Measurements from ENCODE around the gene LGR4. TPM values are rescaled to one million over a fixed set of nuclear protein-coding genes. Genes with fewer than 3 reads are reported as not detected.

The LGR4 gene
- total and polyA plus RNA-seq, 5 experiments from 2014 or later, result 0.13 to 1.3 (median 0.24) TPM

DNA sequence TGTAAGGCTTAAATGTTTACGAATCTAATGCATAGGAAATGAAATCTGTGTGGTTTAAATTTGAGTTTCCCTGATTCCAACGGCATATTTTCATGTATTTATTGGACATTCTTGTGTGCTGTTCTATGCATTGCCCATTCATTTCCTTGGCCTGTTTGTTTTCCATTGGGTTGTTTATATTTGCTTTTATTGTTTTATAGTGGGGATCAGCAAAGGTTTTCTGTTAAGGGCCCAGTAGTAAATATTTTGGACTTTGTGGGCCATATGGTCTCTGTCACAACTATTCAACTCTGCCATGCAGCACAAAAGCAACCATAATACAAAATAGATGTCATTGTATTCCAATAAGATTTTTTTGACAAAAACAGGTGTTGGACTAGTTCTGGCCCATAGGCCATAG, 5.2 kb upstream of the LGR4 start:
- ATAC-seq, result no peak
- Mint-ChIP-seq H3K9me3 (no peaks in the 10 kb centered on the region), H3K27ac (no peak overlapping the region), H3K36me3 (no peaks in the 10 kb centered on the region), H3K4me1 (peaks cover 3 to 8% (median 6%) of the 10 kb centered on the region in 4 donors), H3K4me3 (no peak overlapping the region), H3K27me3 (peaks cover 0 to 1% (median 0%) of the 10 kb centered on the region in 5 donors)
- no peak for DNase-seq
- POLR2A ChIA-PET, result no interaction called here

DNA sequence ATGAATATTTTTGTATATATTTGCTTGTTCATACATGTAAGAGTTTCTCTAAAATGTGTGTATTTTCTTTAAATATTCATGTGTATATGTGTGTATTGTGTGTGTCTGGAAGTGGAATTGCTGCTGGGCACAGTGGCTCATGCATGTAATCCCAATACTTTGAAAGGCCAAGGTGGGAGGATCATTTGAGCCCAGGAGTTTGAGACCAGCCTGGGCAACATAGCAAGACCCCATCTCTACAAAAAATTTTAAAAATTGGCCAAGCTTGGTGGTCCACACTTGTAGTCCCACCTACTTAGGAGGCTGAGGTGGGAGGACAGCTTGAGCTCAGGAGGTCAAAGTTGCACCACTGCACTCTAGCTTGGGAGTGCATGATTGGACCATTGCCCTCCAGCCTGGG, 4.7 kb upstream of the LGR4 start:
- ATAC-seq, result no peak
- H3K9me3 Mint-ChIP-seq, result no peaks in the 10 kb centered on the region
- peaks cover 4 to 13% (median 9%) of the 10 kb centered on the region in 4 donors for H3K4me1 Mint-ChIP-seq
- POLR2A ChIA-PET, result no interaction called here
- H3K4me3 Mint-ChIP-seq, result no peak overlapping the region
- DNase-seq, result no peak
- no peaks in the 10 kb centered on the region for H3K36me3 Mint-ChIP-seq
- H3K27me3 Mint-ChIP-seq, result peaks cover 0 to 3% (median 0%) of the 10 kb centered on the region in 5 donors
- H3K27ac Mint-ChIP-seq, result no peak overlapping the region

DNA sequence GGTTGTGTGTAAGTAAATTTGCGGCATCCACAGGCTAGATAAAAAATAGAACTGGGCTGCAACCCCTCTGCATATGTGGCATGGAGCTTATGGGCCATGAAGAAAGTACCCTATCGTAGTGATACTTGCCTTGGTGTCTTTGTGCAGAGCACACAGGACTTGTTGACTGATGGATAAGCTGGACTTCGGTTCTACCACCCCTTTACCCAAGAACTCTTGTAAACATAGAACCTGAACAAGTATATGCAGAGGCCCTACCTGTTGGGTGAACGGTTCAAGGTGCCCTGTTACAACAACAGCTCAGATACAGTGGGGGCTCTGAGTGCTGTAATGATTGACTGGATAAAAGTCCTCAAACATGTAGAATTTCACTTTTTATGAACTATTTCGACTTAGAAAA, 3.0 kb upstream of the LGR4 start:
- Mint-ChIP-seq H3K27ac (no peak overlapping the region), H3K27me3 (peaks cover 0 to 8% (median 4%) of the 10 kb centered on the region in 5 donors), H3K9me3 (no peaks in the 10 kb centered on the region), H3K4me1 (peaks cover 9 to 22% (median 18%) of the 10 kb centered on the region in 4 donors), H3K4me3 (no peak overlapping the region), H3K36me3 (no peaks in the 10 kb centered on the region)
- POLR2A ChIA-PET, result no interaction called here
- DNase-seq (no peak), ATAC-seq (no peak)

DNA sequence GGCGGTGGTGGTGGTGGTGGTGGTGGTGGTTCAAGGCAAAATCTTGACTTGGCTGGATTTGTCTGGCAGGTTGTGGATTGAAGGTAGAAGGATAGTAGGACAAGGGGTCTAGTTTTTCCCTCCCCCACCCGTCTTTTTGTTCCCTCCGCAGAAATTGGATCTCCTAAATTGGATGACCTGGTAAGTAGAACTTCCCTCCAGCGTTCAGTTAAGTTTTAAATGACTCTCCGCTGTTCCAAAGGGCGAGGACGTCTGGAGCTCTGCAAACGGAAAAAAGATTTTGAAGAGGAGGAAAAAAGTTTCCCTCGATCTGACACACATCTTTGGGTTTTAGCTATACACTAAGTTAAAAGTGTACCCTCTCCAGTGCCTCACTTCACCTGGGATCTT, 422 bp upstream of the LGR4 start:
- Mint-ChIP-seq H3K27ac (peak overlapping the region in 5 of 10 donors; percentile 27 to 63 (median 58)), H3K36me3 (no peaks in the 10 kb centered on the region), H3K4me3 (peak overlapping the region; percentile 94 to 99 (median 97)), H3K27me3 (peaks cover 0 to 12% (median 4%) of the 10 kb centered on the region in 5 donors), H3K9me3 (no peaks in the 10 kb centered on the region), H3K4me1 (peaks cover 9 to 22% (median 20%) of the 10 kb centered on the region in 4 donors)
- POLR2A ChIA-PET, result interaction anchor here (1.2 kb wide), 1 partner anchor 32 kb away, joined by 4 read pairs; no protein-coding TSS in a partner anchor
- DNase-seq (peak in 1 of 10 donors; percentile 8), ATAC-seq (no peak)

DNA sequence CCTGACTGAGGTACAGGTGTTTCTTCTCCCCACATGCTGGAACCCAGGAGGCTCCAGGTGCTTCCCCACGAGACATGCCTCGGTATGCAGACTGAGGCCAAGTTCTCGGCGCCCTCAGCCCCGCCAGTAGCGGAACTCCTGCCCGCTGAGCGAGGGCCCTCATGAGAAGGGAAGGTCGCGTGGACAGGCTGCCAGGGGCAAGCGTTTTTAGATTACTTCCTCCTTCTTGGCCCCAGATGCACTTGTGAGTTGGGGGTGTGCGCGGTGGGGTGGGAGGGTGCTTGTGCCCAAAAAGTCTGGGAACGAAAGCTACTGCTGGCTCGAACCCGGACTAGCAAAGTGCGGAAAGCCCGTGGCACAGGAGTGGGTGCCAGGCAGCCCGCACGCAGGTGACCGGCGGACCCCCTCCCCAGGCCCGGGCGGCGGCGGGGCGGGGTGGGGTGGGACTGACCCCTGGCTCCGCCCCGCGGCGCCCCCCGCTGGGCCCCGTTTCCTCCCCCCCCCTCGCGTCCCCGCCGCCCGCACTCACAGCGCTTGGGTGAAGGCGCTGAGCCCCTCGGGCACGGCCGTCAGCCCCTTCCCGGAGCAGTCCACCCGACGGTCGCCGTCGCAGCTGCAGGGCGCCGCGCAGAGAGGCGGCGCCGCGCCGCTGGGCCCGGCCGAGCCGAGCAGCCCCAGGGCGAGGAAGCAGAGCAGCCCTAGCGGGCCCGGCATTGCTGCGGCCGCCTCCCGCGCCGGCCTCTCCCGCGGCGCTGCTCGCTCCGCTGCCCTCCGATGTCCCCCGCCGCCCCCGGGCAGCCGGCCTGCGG, 797 bp downstream of the LGR4 start:
- ATAC-seq, result peak; percentile 56 to 67
- POLR2A ChIA-PET, result interaction anchor here (1.2 kb wide), 1 partner anchor 34 kb away, joined by 4 read pairs; no protein-coding TSS in a partner anchor
- H3K4me1 Mint-ChIP-seq, result peaks cover 9 to 22% (median 20%) of the 10 kb centered on the region in 4 donors
- peaks cover 0 to 12% (median 6%) of the 10 kb centered on the region in 5 donors for H3K27me3 Mint-ChIP-seq
- H3K4me3 Mint-ChIP-seq, result peak overlapping the region; percentile 84 to 96 (median 90)
- peak overlapping the region in 8 of 10 donors; percentile 13 to 84 (median 50) for H3K27ac Mint-ChIP-seq
- H3K36me3 Mint-ChIP-seq, result no peaks in the 10 kb centered on the region
- DNase-seq, result peak in 8 of 10 donors; percentile 1 to 63 (median 28)
- no peaks in the 10 kb centered on the region for H3K9me3 Mint-ChIP-seq

DNA sequence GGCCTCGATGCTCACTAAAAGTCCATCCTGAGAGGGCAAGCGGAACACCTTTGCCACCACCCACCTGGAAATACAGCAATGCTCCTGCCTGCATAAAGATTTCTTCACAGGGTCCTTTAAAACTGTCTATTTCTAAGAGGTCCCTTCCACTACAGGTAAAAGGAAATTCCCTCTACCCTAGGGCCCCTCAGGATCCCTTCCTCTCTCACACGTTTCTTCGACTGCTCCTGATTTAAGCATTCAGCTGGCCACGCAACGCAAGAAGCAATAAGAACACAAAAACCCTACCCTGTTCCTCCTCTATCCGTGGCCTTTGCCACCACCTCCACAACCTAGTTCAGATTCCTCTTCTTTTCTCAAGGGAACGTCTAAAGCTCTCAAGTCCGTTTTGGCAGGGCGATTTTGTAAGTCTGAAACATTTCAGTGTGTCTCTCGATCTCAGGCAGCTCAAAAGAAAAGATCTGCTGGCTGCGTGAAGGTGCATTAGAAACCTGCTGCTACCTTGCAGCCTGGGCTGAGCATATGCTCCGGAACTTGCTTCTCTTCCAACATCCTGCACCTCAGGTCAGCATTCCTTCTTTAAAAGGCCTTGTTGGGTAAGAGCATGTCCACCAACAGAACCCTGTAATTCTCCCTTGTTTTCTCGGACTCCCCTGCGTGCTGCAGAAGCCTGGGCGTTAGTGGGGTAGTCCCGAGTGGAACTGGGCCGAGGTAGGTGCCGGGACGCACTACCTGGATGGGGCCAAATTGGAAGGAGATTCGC, 1.6 kb downstream of the LGR4 start:
- Mint-ChIP-seq H3K27ac (peak overlapping the region in 6 of 10 donors; percentile 2 to 72 (median 26)), H3K4me1 (peaks cover 9 to 22% (median 20%) of the 10 kb centered on the region in 4 donors), H3K9me3 (no peaks in the 10 kb centered on the region), H3K4me3 (peak overlapping the region; percentile 84 to 96 (median 90)), H3K27me3 (peaks cover 0 to 12% (median 6%) of the 10 kb centered on the region in 5 donors), H3K36me3 (no peaks in the 10 kb centered on the region)
- peak in 1 of 10 donors; percentile 9 for DNase-seq
- POLR2A ChIA-PET, result no interaction called here
- no peak for ATAC-seq

DNA sequence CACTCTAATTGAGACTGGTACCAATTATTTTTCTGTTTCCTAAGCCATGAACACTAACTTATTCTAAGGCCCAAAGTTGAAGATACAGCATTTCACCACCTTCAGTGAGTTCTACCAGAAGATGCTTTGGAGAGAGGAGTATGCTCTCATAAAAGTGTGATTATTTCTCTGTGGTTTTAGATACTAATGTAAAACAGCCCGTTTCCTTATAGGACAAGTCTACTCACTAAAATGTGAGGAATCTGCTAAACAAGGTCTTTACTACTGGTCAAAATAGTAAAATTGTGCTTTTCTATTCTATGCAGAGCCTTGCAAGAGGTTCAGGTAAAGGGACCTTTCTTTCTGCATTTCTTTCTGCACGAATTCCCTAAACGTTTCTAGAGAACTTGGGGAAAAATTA, 2.4 kb downstream of the LGR4 start:
- Mint-ChIP-seq H3K9me3 (no peaks in the 10 kb centered on the region), H3K4me3 (peak overlapping the region in 4 of 10 donors; percentile 5 to 87 (median 16)), H3K27me3 (peaks cover 0 to 12% (median 6%) of the 10 kb centered on the region in 5 donors), H3K36me3 (no peaks in the 10 kb centered on the region), H3K4me1 (peaks cover 9 to 22% (median 20%) of the 10 kb centered on the region in 4 donors), H3K27ac (no peak overlapping the region)
- DNase-seq (no peak), ATAC-seq (no peak)
- POLR2A ChIA-PET, result no interaction called here

DNA sequence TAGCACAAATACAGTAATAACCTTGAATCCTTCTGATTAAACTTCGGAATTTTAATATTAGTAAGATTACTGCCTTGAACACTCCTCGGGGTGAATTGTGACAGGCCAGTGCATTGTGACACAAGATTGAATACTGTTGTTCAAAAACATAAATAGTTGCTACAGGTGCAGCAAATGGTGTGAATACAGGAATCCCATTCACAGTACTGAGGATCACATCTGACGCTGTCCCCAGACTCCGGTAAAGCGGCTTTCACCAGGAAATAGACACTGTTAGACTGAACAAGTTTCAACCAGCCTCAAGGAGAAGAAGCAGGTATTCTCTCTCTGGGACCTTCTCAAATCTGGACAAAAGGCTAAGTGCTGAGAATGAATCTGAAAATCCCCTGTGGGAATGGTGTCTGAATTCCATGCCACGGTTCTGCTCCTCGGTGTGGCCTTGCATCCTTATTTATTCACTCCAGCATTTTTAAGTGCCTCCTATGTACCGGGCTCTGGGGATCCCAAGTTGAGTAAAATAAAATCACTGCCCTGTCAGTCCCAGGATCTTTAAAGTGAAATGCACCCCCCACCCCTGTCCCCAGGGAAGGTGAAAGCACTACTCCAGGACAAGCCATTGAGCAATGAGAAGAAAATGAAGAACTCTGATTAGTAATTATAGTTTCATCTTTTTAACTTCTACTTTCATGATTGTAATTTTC, 3.4 kb downstream of the LGR4 start:
- POLR2A ChIA-PET, result no interaction called here
- Mint-ChIP-seq H3K4me1 (peaks cover 9 to 22% (median 20%) of the 10 kb centered on the region in 4 donors), H3K27me3 (peaks cover 0 to 14% (median 6%) of the 10 kb centered on the region in 5 donors), H3K9me3 (no peaks in the 10 kb centered on the region), H3K36me3 (no peaks in the 10 kb centered on the region), H3K27ac (no peak overlapping the region), H3K4me3 (peak overlapping the region in 1 of 10 donors; percentile 29)
- DNase-seq (no peak), ATAC-seq (no peak)

DNA sequence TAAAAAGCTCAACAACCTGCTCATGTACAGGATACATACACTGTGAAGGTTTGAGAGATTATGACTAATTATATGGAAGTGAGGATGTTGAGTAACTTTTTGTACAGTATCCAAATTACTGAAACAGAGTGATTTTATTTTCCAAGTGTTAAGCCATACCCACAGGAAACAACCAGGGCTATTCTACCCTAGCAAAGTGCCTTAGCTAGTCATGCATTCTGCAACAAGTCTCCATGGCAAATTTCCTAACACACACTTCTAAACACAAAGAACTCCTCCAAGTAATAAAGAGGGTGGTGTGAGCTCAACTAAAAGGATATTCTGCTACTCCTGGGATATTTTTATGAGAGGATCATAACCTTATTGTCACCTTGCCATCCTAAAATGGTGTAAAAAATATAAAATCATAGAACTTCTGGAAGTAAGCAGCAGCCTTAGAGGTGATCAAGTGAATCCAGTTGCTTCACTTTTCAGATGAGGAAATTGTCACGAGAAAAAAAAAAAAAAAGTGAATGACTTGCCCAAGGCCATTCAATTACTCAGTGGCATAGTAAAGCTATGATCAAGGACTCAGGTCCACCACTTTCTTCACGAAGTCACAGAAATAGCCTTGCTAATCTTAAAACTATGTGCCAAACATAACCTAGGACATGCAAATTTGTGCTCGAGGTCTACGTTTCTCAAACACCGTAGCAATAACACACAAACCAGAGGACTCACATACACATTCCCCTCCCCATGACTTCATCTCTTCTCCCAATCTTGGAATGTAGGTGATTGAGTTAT, 4.2 kb downstream of the LGR4 start:
- H3K4me3 Mint-ChIP-seq, result no peak overlapping the region
- no peak overlapping the region for H3K27ac Mint-ChIP-seq
- POLR2A ChIA-PET, result interaction anchor here (0.7 kb wide), 1 partner anchor 69 kb away, joined by 3 read pairs; no protein-coding TSS in a partner anchor
- ATAC-seq, result no peak
- DNase-seq, result no peak
- peaks cover 0 to 18% (median 6%) of the 10 kb centered on the region in 5 donors for H3K27me3 Mint-ChIP-seq
- peaks cover 9 to 20% (median 18%) of the 10 kb centered on the region in 4 donors for H3K4me1 Mint-ChIP-seq
- no peaks in the 10 kb centered on the region for H3K9me3 Mint-ChIP-seq
- H3K36me3 Mint-ChIP-seq, result no peaks in the 10 kb centered on the region

DNA sequence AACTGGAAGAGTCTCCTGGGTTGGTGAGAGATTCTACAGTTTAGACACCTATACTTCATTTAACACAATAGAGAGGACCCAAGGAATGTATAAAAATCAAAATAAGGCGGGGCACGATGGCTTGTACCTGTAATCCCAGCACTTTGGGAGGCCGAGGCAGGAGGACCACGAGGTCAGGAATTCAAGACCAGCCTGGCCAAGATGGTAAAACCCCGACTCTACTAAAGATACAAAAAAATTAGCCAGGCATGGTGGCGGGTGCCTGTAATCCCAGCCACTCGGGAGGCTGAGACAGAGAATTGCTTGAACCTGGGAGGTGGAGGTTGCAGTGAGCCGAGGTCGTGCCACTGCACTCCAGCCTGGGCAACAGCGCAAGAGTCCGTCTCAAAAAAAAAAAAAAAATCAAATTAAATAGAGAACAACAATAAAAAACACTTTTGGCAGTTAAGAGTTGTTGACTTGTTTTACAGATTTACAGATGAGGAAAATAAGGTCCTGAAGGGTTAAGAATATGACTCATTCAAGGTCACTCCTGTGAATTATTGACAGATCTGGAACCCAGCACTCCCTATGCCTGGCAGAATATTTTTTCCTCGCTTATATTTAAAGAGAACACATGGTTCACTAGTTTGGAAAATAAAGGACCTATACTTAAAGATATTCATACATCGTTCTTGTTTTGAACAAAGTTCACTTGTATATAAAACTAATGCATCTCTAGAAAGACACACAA, 5.2 kb downstream of the LGR4 start:
- Mint-ChIP-seq H3K9me3 (no peaks in the 10 kb centered on the region), H3K36me3 (no peaks in the 10 kb centered on the region), H3K4me3 (no peak overlapping the region), H3K4me1 (peaks cover 5 to 11% (median 10%) of the 10 kb centered on the region in 4 donors), H3K27me3 (peaks cover 0 to 19% (median 7%) of the 10 kb centered on the region in 5 donors), H3K27ac (no peak overlapping the region)
- ATAC-seq (no peak), DNase-seq (no peak)
- POLR2A ChIA-PET, result no interaction called here

DNA sequence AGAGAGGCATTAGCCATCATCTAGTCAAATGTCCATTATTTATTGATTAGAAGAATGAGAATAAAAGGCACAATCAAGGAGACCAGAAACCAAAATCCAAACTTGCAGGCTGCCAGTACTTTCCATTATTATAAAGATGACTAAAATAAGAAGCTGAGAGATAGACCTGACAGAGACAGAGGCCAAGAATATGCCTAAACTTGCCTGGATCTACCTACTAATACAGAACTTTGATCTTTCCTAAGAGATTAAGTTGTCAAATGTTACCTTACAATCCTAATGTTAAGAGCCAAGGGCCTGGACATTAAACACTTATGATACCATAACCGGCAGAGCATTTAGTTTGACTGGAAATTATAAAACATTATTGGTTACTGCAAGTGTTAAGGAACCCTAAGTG, 6.2 kb downstream of the LGR4 start:
- ATAC-seq (no peak), DNase-seq (no peak)
- POLR2A ChIA-PET, result no interaction called here
- H3K4me3 Mint-ChIP-seq, result no peak overlapping the region
- H3K27ac Mint-ChIP-seq, result no peak overlapping the region
- no peaks in the 10 kb centered on the region for H3K36me3 Mint-ChIP-seq
- peaks cover 0 to 23% (median 7%) of the 10 kb centered on the region in 5 donors for H3K27me3 Mint-ChIP-seq
- H3K9me3 Mint-ChIP-seq, result no peaks in the 10 kb centered on the region
- H3K4me1 Mint-ChIP-seq, result peaks cover 5 to 8% (median 8%) of the 10 kb centered on the region in 4 donors
